ENCODE data around the gene GNG13.
"Not testable (repeated sequence)": the region's sequence is repeated elsewhere in the genome, so short reads cannot be mapped to it uniquely, and the experiment has no call there.

Gene GNG13

GRCh38 chr16:799948-800833 is at the start of gene GNG13:
GNG13 (minus strand) TSS chr16:800734; CDS start chr16:799077, 1,657 bp downstream.
- no peak for DNase-seq (ENCODE audit: low read depth in 1 of 2, low spot score in 1 of 2)

GRCh38 chr16:848510-849253 is 48.1 kb upstream of the GNG13 start:
- DNase-seq (ENCODE audit: low read depth in 1 of 2, low spot score in 1 of 2) = no peak

- no peak for DNase-seq (ENCODE audit: low read depth in 1 of 2, low spot score in 1 of 2)
These were observed 47.3 kb upstream of the GNG13 start for GRCh38 chr16:847681-848445.

GRCh38 chr16:847151-847550 is 46.6 kb upstream of the GNG13 start:
- no peak for DNase-seq (ENCODE audit: low read depth in 1 of 2, low spot score in 1 of 2)

- DNase-seq (ENCODE audit: low read depth in 1 of 2, low spot score in 1 of 2) = no peak
These were observed 44.8 kb upstream of the GNG13 start for GRCh38 chr16:845351-845745.

- no peak for DNase-seq (ENCODE audit: low read depth in 1 of 2, low spot score in 1 of 2)
These were observed 44.3 kb upstream of the GNG13 start for GRCh38 chr16:844638-845350.

GRCh38 chr16:843771-844170 is 43.2 kb upstream of the GNG13 start:
- DNase-seq (ENCODE audit: low read depth in 1 of 2, low spot score in 1 of 2) = no peak

GRCh38 chr16:842711-843560 is 42.4 kb upstream of the GNG13 start:
- DNase-seq (ENCODE audit: low read depth in 1 of 2, low spot score in 1 of 2) = no peak

GRCh38 chr16:842061-842476 is 41.5 kb upstream of the GNG13 start:
- DNase-seq (ENCODE audit: low read depth in 1 of 2, low spot score in 1 of 2) = no peak

GRCh38 chr16:841455-842060 is 41.0 kb upstream of the GNG13 start:
- no peak for DNase-seq (ENCODE audit: low read depth in 1 of 2, low spot score in 1 of 2)

GRCh38 chr16:840561-841454 is 40.3 kb upstream of the GNG13 start:
- no peak for DNase-seq (ENCODE audit: low read depth in 1 of 2, low spot score in 1 of 2)

- no peak for DNase-seq (ENCODE audit: low read depth in 1 of 2, low spot score in 1 of 2)
These were observed 39.3 kb upstream of the GNG13 start for GRCh38 chr16:839643-840408.

GRCh38 chr16:838741-839140 is 38.2 kb upstream of the GNG13 start:
- DNase-seq (ENCODE audit: low read depth in 1 of 2, low spot score in 1 of 2) = no peak

GRCh38 chr16:836822-837221 is 36.3 kb upstream of the GNG13 start:
- DNase-seq (ENCODE audit: low read depth in 1 of 2, low spot score in 1 of 2) = not testable (repeated sequence)

GRCh38 chr16:836221-836620 is 35.7 kb upstream of the GNG13 start:
- no peak for DNase-seq (ENCODE audit: low read depth in 1 of 2, low spot score in 1 of 2)

- no peak for DNase-seq (ENCODE audit: low read depth in 1 of 2, low spot score in 1 of 2)
These were observed 34.8 kb upstream of the GNG13 start for GRCh38 chr16:835373-835772.

- DNase-seq (ENCODE audit: low read depth in 1 of 2, low spot score in 1 of 2) = no peak
These were observed 32.9 kb upstream of the GNG13 start for GRCh38 chr16:833411-833810.

Data from activated CD4-positive, alpha-beta T cell treated with anti-CD3 and anti-CD28 coated beads, Interleukin-2, amount 50 U/mL, for 24 hours (primary cell).